IPS-18c (cell line): Measurements from ENCODE around the gene SLC8B1.

Source experiments
- H3K4me3 ChIP-seq: 2 replicates; pipeline ENCODE4 v1.7.0; 2013; ENCODE audit warnings: low read depth, mild to moderate bottlenecking, low read length, moderate library complexity; ENCODE audit not compliant: insufficient read depth
- H3K9me3 ChIP-seq: one replicate; pipeline ENCODE4 v1.6.1; 2013; ENCODE audit warnings: mild to moderate bottlenecking, low read length, moderate library complexity; ENCODE audit not compliant: control insufficient read depth, insufficient read depth

Gene SLC8B1

DNA sequence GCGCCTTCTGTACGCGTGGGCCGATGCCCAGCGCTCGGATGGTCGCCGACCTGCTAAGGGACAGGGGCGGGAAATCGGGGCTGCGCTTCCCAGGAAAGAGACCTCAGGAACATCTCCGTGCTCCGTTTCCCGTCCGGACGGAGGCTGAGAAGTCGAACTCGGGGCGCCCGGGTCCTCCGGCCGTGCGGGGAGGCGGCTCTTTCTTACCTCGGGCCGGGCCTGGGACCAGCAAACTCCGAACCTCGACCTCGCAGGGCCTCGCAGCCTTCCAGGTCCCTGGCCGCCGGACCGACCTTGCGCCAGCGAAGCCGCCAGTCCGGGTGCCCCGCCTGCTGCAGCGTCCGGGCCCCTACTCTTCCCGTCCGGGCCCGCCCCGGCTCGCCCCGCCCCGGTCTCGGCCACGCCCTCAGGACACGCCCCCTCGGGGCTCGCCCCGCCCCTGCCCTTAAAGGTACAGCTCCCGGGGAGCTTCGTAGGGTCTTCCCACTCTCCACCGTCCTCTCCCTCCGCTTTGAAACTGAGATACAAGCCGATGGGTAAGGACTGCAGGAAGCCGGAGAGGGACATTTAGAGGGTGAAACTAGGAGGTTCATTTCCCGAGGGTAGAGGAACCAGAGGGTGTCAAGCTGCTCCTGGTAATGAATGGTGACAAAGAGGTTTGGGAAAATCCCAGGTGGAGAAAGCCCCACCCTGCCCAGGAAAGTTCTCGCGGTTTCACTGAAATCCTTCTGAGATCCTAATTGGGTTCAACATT lies at the start of gene SLC8B1:
Gene SLC8B1, minus strand, starts transcription at position 324 of the 754 bp plus-strand sequence. CDS start 2,231 bp downstream, outside the sequence.
- no peaks in the 10 kb centered on the region for H3K9me3 ChIP-seq
- peak within 1 kb of the TSS; percentile 59 for H3K4me3 ChIP-seq

DNA sequence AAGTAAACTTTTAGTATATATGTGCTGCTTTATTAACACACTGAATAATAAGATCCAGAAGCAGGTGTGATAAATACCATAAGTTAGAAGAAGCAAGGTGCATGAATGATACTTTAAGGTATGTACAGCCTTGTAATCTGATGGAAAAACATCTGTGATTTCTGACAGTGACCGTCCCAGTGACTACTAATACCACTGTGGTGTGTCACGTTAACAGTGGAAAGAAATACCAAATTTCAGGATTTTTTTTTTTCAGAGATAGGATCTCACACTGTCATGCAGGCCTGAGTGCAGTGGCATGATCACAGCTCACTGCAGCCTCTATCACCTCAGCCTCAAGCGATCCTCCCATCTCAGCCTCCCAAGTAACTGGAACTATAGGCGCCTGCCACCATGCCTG lies 47.3 kb upstream of the SLC8B1 start:
- no peaks in the 10 kb centered on the region for H3K9me3 ChIP-seq
- H3K4me3 ChIP-seq = no peak overlapping the region

DNA sequence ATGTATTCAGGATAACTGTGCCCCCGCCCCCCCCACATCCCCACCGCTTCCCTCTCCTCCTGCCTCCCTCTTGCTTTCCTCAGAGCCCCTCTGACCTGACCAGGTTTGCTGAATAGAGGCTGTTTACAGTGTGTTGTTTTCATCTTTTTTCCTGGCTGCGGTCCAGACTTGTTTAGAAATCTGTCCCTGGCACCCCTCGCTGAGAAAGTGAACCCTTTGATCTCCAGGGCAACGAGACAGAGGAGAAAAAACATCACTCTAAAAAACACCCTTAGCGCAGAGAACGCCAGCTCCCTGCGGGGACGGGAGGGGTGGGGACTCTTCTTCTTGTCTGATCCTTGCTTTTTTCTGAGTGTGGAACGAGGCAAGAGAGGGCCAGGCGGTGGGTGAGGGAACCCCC lies 46.3 kb upstream of the SLC8B1 start:
- no peak overlapping the region for H3K4me3 ChIP-seq
- H3K9me3 ChIP-seq = no peaks in the 10 kb centered on the region

DNA sequence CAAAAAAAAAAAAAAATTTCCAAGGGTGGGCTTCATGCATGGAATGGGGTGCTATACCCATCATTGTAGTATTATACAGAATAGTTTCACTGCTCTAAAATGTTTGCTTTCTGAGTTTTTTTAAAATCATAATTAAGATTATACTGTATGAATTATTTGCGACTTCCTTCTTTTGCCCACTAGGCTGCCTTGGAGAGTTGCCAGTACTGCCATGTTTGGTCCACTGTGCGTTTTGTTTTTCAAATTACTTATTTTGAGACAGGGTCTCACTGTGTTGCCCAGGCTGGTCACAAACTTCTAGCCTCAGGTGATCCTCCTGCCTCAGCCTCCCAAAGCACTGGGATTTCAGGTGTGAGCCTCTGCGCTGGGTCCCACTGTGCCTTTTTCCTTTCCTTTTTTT lies 43.4 kb upstream of the SLC8B1 start:
- H3K9me3 ChIP-seq = no peaks in the 10 kb centered on the region

DNA sequence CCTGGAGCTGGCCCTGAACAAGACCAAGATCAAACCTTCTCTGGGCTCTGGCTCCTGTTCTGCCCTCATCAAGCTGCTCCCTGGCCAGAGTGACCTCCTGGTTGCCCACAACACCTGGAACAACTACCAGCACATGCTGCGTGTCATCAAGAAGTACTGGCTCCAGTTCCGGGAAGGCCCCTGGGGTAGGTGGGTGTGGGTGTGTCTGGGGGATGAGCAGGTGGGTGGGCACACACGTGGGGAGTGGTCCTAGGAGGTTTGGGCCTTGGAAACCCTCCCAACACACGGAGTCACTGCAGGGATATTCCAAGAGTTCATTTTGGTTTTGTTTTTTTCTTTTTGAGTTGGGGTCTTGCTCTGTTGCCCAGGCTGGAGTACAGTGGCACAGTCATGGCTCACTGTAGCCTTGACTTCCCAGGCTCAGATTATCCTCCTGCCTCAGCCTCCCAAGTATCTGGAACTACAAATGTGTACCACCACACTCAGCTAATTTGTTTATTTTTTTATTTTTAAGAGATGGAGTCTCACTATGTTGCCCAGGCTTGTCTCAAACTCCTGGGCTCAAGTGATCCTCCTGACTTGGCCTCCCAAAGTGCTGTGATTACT lies 40.0 kb upstream of the SLC8B1 start:
- Histone ChIP-seq H3K9me3 (no peaks in the 10 kb centered on the region), H3K4me3 (no peak overlapping the region)

More for the DNA sequence above, 43.4 kb upstream of the SLC8B1 start:
- H3K4me3 ChIP-seq = no peak overlapping the region

DNA sequence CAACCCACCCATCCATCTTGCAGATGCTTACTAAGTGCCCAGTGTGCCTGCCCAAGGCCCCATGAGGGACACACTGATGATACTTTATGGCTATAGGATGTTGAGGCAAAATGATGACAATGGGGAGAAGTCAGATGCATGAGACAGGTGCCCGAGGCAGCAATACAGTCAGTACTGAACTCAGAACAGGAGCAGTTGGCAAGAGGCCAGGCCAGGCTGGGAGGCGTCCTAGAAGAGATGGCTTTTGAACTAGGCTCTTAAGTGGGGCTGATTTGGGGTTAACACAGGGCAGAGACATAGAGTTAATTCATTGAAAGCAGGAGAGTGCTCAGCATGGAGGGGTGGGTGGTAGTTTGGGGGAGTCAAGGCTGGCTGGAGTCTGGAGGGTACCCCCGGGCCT lies 39.1 kb upstream of the SLC8B1 start:
- Histone ChIP-seq H3K9me3 (no peaks in the 10 kb centered on the region), H3K4me3 (no peak overlapping the region)

DNA sequence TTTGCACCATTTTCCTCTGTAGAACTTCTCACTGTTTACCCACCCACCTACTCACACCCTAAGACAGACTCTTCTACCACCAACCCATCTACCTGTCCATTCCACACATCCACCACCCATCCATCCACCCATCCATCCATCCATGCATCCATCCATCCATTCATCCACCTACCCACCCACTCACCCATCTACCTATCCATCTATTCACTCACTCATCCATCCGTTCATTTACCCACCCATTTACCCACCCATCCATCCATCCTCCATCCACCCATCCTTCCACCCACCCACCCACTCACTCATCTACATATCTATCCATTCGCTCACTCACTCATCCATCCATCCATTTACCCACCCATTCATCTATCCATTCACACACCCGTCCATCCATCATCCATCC lies 38.5 kb upstream of the SLC8B1 start:
- no peaks in the 10 kb centered on the region for H3K9me3 ChIP-seq

DNA sequence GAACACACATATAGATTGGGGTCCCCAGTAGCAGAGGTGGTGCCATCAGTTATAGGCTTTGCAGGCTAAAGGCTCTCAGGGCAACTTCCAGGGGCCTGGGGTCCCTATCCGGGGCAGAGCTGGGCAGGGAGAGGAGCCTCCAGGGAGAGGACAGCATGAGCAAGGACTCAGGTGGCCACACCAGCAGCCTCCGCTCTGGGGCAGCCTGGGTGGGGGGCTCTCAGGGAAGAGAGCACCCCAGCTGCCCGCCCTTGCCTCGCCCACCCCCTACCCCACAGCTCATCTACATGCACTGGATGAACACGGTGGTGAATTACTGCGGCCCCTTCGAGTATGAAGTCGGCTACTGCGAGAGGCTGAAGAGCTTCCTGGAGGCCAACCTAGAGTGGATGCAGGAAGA lies 37.5 kb upstream of the SLC8B1 start:
- H3K4me3 ChIP-seq = no peak overlapping the region
- H3K9me3 ChIP-seq = no peaks in the 10 kb centered on the region

More for the DNA sequence above, 38.5 kb upstream of the SLC8B1 start:
- no peak overlapping the region for H3K4me3 ChIP-seq

DNA sequence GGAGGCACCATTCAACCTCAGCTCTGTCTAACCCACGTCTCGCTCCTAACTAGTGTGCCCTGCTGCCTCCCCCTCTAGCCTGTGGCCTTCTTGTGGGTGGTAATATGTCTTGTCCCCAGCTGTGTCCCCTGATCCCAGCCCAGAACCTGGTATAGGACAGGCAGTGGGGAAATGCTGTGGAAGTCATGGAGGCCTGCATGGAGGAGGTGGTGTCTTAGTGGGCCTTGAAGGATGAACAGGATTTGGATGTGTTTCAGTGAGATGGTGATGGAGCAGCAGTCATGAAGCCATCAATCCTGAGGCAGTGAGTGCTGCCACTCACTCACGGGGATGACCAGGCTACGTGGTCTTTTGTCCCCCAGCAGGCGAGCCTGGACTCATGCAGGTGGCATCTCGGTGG lies 36.9 kb upstream of the SLC8B1 start:
- H3K9me3 ChIP-seq = no peaks in the 10 kb centered on the region
- H3K4me3 ChIP-seq = no peak overlapping the region

DNA sequence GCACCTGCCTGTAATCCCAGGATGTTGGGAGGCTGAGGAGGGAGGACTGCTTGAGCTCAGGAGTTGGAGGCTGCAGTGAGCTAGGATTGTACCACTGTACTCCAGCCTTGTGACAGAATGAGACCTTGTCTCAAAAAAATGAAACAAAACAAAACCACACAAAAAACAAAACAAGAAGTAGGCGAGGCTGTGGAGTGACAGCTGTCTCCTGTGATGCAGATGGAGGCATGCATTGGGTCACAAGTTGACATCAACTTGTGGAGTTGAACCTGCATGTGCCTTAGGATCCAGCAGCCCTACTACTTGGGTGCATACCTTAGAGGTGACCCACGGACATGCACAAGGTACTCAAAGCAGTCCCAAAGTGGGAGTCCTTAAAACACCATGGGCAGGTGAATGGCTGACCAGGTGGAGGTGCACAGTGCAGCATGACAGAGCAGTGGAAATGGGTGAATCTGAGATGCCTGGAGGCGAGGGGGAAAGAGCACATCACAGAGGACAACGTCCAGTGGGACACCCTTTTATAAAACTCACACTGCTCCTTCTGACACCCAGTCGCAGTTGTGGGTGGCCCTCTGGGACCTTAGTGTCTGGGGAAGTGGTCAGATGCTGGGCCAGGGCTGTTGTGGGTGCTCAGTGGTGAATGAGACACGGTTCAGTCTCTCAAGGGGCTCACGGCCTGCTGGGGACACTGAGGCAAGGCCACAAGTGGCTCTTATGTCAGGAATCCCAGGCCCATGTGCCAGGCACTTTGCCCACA lies 36.2 kb upstream of the SLC8B1 start:
- Histone ChIP-seq H3K4me3 (no peak overlapping the region), H3K9me3 (no peaks in the 10 kb centered on the region)

DNA sequence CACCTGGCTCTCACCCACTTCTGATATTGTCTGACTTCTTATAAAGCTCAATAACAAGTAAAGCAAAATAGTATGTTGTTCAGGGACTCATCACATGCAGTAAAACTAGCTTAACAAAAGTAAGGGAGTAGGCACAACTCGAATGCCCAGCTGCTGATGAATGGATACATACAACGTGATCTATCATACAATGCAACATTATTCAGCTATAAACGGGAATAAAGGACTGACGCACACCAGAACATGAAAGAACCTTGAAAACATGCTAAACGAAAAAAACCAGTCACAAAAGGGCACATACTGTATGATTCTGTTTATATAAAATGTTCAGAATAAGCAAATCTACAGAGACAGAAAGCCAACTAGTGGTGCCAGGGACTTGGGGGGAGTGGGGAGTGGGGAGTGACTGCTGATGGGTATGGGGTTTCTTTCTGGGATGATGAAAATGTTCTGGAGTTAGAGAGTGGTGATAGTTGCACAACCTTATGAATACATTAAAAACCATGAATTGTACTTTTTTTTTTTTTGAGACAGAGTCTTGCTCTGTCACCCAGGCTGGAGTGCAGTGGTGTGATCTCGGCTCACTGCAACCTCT lies 34.6 kb upstream of the SLC8B1 start:
- H3K4me3 ChIP-seq = no peak overlapping the region
- H3K9me3 ChIP-seq = no peaks in the 10 kb centered on the region

DNA sequence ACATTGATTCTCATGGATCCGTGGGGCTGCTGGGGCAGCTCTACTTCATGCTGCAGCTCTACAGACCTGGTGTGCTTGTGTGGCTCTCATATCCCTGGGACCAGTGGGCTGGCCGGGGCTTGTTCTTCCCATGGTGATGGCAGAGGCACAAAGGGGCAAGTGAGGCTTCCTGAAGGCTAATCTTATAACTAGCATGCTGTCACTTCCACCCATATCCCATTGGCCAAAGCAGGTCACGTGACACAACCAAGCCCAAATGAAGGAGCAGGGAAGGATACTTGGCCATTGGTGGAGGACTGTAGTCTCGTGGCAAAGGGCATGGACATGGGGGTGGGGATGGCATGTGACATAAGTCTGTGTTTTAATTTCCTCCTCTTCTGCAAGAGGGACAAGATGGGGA lies 33.4 kb upstream of the SLC8B1 start:
- Histone ChIP-seq H3K9me3 (no peaks in the 10 kb centered on the region), H3K4me3 (no peak overlapping the region)

DNA sequence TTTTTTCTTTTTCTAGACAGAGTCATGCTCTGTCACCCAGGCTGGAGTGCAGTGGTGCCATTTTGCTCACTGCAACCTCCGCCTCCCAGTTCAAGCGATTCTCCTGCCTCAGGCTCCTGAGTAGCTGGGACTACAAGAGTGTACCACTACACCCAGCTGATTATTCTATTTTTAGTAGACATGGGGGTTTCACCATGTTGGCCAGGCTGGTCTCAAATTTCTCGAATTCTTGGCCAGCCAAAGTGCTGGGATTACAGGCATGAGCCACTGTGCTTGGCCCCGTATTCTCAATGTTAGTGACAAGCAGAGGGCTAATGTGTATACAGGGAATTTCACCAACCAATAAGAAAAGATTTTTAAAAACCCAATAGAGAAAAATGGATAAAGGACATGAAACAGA lies 31.9 kb upstream of the SLC8B1 start:
- no peak overlapping the region for H3K4me3 ChIP-seq
- H3K9me3 ChIP-seq = no peaks in the 10 kb centered on the region

DNA sequence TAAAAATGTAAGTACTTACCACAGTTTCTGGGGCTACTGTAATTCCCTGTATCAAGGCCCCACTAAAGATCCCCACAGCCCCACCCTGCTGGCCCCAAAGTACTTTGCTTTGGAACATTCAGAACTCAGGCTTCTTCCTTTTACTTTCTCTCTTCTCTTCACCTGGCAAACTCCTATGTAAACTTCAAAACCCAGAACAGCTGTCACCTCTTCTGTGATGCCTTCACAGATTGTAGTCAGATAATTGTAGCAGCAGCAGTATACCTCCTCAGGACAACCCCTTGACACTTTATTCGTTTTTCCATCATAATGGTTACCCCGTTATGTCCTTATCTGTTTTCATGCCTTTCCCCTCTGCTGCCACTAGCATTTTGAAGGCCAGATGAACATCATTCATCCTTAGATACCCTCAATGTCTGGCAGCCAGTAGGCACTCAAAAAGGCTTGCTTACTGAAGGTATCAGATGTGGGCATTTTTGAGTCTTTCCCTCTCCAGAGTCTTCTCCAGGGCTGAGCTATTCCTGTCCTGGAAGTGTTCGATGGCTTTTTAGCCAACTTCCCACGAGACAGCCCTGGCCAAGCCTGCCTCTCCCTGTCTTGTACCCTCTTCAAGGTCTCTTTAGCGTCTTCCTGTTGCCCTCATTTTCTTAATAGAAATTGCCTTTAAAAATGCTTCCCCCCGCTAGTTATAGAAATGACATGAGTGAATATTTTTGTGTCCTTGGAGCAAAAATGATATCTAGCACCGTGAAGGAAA lies 30.9 kb upstream of the SLC8B1 start:
- H3K9me3 ChIP-seq = no peaks in the 10 kb centered on the region
- H3K4me3 ChIP-seq = no peak overlapping the region

DNA sequence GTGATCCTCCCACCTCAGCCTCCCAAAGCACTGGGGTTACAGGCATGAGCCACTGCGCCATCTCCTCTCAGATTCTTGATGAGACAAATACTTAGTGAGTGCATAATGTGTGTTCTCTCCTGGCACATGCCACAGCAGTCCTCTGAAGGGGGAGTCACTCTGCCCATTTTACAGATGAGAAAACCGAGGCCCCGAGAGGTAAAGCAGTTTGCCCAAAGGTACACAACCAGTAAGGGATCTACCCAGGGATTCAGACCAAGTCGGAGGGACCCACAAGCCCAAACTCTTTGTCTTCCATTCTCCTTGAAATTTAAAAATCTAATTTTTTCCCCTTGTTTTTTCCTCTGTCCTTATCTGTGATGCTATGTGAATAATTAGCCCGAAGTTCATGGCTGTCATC lies 29.8 kb upstream of the SLC8B1 start:
- Histone ChIP-seq H3K4me3 (no peak overlapping the region), H3K9me3 (no peaks in the 10 kb centered on the region)

DNA sequence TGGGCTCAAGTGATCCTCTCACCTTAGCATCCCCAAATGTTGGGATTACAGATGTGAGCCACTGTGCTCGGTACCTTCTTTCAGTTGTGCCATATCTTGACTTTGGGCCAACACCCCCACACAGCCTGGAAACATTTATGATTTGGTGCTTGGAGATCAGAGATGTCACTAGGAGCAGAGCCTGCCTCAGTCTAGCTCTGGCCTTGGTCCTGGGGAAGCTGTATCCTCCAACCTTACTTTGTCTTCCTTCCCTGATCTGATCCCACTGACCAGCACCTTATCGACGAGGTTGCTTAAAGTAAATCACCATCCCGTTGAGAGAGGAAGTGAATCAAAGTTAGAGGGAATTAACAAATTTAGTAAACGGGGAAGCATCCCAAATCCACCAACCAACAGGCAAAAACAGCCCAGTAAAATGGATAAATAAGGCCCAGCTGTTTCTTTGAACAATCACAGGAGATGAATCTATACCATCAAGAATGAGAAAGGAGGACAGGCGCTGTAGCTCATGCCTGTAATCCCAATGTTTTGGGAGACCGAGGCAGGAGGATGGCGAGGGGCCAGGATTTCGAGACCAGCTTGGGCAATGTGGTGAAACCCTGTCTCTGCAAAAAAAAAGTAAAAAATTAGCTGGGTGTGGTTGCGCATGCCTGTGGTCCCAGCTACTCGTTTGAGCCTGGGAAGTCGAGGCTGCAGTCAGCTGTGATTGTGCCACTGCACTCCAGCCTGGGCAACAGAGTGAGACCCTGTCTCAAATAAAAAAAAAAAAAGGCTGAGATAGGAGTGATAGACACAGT lies 26.9 kb upstream of the SLC8B1 start:
- Histone ChIP-seq H3K9me3 (no peaks in the 10 kb centered on the region), H3K4me3 (no peak overlapping the region)
